HG03575 (cell line): Measurements from ENCODE around the gene TBC1D22A.

Experiments
- ATAC-seq: cut with Tn5 transposase; IDR thresholded peaks from one replicate; pipeline ENCODE4 v1.9.1; 2021; ENCODE audit not compliant: unreplicated experiment, insufficient number of reproducible peaks, low FRiP score; ENCODE audit errors: extremely low read depth

The TBC1D22A gene

GRCh38 chr22:46980392-46980791 lies 217.9 kb downstream of the TBC1D22A start:
- no peak for ATAC-seq

- ATAC-seq: no peak
Measured at GRCh38 chr22:46982635-46983034, 220.2 kb downstream of the TBC1D22A start.

- ATAC-seq: no peak
Measured at GRCh38 chr22:46983046-46983445, 220.6 kb downstream of the TBC1D22A start.

GRCh38 chr22:46984751-46985506 lies 222.5 kb downstream of the TBC1D22A start:
- no peak for ATAC-seq

DNA sequence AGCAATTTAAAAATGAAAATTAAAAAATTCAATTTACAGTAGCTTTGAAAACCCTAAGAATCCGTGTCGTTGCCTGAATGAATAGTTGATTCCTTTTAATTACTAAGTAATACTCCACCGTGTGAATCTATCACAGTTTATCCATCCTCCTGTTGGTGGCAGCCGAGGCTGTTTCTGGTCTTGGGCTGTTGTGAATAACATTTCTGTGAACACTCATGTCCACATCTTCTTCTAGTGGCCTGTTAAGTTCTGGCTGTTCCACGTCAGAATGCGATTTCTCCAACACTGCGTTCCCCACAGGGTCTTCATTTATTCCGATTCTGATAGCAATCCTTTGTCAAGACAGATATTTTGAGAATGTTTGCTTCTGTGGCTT lies 223.0 kb downstream of the TBC1D22A start:
- no peak for ATAC-seq

DNA sequence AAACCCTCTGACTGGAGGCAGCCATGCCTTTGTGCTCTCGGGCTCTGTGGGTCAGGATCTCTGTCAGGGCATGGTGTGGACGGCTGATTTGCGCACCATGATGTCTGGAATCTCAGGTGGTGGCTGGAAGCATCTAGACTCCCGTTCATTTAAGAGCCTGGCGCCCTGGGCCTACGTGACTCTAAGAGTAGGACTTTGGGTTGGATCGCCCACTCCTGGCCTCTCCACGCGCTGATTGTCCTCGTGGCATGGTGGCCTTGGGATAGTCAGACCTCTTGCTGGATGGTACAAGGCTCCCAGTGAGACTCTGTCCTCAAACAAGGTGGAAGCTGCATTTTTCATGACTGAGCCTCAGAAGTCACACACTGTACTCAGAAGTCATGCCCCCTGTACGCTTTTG lies 224.3 kb downstream of the TBC1D22A start:
- ATAC-seq: no peak

- ATAC-seq: no peak
Measured at GRCh38 chr22:46990937-46991550, 228.6 kb downstream of the TBC1D22A start.

GRCh38 chr22:46991666-46992065 lies 229.2 kb downstream of the TBC1D22A start:
- ATAC-seq: no peak

- ATAC-seq: no peak
Measured at GRCh38 chr22:46992121-46992731, 229.8 kb downstream of the TBC1D22A start.

GRCh38 chr22:46993633-46994032 lies 231.2 kb downstream of the TBC1D22A start:
- ATAC-seq: no peak

DNA sequence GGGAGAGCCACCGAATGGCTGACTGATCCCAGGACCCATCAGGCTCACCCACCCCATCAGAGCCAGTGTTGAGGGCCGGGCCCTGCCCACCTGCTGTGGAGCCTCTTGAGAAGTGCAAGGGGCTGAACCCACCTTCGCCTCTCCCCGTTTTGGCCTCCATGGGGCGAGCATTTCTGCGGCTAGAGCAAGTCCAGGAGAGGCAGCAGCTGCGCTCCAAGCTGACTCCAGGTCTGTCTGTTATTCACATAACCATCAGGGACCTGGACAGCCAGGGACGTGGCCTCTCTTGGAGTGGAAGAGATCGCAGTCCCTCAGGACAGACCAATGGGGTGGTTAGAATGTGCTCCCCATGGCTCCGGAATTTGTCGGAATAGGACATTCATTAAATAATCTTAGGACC lies 231.8 kb downstream of the TBC1D22A start:
- ATAC-seq: no peak

GRCh38 chr22:46994983-46995382 lies 232.5 kb downstream of the TBC1D22A start:
- ATAC-seq: no peak

DNA sequence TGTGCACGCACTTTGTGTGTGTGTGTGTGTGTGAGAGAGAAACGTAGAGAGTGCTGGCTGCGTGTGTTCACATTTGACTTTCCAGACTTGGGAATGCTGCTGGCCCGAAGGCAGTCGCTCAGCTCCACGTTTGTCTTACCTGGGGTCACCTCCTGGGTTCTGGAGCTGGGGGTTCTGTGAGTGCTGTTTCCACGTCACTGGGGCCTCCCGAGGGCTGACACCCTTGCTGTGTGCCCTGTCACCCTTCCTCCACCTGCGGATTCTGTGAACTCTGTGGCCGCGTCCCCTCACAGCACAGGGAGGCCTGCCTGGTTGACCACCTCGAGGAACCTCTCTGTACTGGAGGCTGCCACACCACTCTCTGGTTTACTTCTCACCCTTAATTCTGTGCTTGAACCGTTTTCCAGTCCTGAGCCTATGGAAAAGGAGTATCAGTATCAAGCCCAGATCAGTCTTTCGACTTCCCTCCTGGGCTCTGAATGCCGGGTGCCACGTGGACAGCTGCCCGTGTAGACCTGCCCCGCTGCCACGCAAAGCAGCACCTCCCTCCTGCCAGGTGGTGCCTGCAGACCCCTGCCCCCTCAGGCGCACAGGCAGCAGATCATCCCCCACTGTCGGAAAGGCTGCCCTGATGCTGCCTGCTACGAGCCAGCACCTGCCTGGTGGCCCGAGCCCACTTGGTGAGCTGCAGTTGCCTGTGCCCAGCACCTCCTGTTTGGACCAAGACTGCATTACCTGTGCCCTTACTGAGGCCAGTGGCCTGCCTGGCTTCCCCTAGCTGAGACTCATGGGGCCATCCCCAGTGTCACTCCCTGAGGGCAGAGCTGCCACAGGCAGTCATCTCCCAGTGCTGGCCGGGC lies 233.3 kb downstream of the TBC1D22A start:
- no peak for ATAC-seq

DNA sequence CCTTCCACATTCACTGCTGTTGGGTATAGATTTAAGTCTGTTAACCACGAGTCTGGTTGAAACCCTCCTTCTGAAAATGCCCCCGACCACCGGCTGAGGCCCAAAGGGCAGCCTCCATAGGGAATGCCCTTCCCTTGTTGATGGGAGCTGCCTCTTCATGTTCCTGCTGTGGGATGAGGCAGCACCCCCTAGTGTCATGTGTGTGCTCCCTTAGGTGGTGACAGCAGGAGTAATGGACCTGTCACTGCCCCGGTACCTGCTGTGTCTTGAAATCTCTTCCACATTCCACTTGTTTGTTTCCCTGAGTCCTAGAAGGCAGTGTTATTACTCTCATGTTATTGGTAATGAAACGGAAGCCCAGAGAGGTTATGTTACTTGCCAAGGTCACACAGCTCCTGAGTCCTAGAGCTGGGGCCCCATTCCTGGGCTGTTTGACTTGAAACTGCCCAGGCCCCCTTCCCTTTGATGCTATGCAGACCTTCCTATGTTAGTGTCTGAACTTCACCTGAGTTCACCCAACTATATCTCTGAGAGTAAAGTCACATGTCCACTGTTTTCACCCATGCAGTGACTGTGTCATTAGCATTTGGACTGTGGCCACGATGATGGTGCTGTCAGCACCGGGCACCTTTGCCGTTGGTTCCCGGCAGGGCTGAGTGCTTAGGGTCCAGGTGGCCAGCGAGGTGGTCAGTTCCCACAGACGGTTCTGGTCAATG lies 234.3 kb downstream of the TBC1D22A start:
- no peak for ATAC-seq

DNA sequence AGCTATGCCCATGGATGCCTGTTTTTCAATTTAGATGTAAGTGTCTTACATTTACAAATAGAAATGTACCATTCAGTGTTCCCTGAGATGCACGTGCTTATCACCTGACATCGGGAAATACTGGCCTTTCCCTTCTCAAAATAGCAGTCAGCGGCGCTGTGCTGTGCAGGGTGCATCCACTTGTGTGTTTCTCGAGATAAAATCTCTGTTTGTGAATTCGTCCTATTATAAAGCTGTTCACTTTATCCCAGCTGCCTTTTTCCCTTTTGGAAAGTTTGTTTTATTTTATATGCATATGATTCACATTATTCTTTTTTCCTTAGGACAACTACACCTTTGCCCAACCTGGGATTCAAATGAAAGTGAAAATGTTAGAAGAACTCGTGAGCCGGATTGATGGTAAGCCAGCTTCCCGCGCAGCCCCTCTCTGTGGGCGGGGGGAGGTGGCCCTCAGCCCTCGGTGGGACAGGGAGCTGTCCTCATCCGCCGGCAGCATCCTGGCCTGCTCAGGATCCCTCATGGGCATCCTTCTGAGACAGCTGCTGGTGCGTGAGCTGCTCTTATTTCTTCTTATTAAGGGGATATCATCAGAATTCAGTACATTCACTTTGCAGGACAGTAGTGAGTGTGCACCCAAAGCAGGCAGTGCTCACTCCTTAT lies 235.0 kb downstream of the TBC1D22A start:
- no peak for ATAC-seq

DNA sequence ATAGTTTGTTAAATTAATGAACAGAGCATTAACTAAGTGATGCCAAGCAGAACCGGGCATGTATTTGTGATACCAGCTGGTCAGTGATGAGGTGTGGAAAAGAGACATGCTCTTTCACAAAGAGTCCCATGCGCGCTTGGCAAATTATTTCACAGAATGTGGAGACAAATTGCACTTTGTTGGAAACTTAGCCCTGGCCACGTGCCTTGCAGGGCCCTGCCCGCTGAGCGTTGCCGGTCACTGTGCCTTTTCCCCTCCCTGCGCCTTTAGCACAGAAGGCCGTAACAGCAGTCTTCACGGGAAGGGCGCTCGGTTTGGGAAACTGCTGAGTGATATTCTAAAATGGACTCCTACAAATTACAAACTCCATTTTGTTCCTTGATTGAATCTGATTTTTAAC lies 235.9 kb downstream of the TBC1D22A start:
- no peak for ATAC-seq

DNA sequence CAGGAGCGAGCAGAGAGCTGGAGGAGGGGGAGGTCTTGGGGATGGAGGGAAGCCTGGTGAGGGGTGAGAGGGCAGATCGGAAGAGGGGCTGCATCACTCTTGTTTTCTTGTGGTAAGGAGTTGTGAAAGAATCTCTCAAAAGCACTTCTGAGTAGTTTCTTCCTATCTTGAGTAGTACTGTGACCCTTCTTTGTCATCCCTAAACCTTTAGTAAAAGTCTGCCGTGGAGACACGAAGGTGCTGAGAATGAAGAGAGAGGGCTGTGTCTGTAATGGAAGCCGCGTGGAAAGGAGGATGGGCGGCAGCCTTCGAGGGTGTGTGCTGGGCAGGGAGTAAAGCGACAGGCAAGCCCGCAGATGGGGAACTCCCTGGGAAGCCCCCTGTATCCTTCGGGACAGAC lies 237.8 kb downstream of the TBC1D22A start:
- ATAC-seq: no peak

DNA sequence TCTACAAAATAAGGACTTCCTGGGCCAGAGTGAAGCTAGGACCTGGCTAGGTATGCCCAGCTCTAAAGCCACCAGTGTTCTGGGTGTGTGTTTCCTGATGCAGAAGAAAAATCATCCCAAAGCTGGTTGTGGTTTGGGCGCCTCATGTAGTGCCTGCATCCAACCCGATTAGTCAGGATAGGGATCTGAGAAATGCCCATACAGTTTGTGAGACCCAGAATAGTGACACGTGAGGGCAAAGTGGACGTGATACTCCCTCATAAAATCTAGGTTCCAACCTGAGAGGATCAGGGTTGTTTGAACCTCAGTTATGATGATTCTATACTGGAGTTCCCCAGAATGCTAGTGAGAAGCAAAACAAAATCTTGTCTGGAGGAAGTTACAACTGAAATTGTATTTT lies 238.4 kb downstream of the TBC1D22A start:
- no peak for ATAC-seq
